NCI-H446 (cell line): ENCODE data around the gene MAPKAPK2.

Source experiments
- DNase-seq, 2 experiments: peaks; one replicate each; lab custom pipeline; 2025; lab: John Stamatoyannopoulos, UW

The MAPKAPK2 gene

DNA sequence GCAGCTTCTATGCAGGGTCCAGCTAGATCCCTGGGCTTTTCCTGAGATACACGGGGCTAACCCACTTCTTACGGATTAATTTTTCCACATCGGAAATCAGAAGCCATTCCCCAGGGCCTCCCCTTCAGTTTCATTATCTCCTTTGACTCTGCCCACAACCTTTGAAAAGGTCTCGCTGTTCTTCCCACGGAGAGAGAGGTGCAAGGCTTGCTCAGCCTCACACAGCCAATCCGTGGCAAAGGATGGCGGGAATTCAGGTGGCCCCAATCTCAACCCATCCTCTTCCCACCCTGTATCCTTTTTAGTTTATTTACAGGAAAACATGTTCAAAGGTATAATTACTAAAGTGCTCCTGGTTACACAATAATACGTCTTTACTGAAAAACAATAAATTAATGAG lies 702 bp upstream of the MAPKAPK2 start:
- DNase-seq: no peak

DNA sequence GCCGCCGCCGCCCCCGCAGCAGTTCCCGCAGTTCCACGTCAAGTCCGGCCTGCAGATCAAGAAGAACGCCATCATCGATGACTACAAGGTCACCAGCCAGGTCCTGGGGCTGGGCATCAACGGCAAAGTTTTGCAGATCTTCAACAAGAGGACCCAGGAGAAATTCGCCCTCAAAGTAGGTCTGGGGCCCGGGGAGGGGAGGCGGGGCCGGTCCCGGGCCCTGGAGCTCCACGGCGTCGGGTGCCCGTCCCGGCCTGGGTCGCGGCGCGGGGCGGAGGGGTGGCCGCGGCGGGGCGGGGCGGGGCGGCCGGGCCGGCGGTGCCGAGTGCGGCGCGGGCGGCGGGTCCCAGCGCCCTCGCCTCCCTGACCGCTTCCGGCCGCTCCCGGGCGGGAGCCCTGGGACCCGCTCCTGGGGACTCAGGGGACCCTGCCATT lies 646 bp downstream of the MAPKAPK2 start:
- no peak for DNase-seq

DNA sequence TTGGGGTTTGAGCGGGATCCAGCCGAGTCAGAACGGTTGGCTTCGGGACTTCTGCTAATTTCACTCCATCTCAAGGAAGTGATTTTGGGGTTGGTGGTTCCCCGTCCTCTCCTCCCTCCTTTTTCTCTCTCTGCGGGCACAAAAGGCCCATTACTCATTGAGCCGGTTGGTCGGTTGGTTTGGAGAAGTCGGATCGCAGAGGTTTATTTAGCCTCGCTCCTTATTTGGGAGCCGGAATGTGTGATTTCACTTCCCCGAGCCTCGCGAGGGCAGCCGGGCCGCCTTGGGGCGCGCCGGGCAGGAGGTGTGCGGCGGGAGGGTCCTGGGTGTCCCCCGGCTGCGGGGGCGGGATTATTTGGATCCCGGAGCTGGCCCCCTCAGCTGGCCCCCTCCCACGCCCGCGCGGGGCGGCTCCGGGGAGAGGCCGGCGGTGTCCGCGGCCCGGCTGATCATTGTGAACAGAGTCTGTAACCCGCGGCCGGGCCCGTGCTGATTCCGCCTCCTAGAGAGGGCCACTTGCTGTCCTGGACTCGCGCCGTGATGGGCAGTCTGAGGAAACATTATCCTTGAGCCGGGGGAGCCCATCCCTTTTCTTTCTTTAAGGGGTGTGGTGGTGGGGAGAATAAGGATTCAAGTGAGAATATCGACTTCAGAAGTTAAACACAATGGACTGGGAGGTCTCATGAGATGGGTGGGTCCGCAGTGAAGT lies 1.2 kb downstream of the MAPKAPK2 start:
- DNase-seq: no peak

DNA sequence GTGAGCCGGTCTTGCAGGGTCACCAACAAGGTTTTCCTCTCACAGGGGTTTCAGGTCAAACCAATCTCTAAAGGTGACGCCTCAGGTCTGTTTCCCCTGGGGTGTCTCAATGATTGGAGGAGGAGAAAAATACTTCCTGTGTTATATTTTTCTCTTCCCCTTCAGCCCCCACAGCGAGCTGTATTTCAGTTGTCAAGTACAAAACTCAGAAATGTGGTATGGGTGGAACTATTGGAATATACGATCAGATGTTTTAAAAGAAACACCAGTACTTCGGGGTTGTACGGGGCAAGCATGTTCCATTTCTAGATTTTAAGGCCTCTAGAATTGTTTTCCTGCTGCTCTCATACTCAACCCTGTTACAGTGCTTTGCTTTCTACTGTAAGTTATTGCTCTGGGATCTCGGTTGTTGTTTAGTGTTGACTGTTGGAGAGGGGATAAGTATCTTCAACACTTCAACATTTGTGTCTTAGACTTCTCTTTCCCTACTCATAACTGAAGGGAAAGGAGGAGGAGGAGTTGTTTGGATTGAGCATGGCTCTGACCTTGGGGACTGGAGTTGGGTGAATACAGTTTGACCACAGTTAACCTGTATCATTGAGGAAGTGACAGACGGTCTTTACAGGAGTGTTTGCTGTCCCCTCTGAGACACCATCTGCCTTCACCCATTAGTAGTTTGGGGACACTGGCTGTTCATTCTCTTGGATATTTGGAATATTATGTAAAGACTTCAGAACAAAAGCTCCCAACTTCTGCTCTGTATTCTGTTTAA lies 2.0 kb downstream of the MAPKAPK2 start:
- DNase-seq: no peak

DNA sequence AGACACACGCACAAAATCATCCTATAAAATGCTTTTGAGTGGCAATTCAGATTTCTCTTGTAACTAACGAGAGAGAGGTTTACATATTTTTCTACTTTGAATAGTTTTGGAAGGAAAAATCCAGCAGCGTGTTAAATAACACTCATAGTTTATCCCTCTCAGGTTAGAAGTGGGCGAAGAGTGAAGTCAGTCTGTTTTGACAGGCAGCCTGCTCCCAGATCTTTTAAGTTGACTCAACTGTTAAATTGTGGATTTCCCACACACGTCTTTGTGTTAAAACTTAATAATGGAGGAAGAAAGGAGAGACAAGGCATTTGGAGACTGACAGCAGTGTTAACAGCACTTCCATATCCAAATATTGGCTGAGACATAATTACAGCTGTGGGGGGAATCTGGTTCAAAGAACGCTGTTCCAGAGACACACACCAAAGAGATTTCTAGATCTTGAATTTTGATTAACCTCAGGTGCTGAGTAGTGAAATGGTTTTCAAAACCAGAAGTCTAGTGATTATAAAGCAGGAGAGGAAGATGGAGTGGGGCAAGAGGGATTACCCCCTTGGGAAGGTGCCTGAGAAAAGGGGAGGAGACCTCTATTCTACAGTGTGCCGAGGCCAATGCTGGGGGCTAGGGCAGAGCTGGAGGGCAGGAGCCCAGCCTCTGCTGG lies 2.7 kb downstream of the MAPKAPK2 start:
- no peak for DNase-seq

DNA sequence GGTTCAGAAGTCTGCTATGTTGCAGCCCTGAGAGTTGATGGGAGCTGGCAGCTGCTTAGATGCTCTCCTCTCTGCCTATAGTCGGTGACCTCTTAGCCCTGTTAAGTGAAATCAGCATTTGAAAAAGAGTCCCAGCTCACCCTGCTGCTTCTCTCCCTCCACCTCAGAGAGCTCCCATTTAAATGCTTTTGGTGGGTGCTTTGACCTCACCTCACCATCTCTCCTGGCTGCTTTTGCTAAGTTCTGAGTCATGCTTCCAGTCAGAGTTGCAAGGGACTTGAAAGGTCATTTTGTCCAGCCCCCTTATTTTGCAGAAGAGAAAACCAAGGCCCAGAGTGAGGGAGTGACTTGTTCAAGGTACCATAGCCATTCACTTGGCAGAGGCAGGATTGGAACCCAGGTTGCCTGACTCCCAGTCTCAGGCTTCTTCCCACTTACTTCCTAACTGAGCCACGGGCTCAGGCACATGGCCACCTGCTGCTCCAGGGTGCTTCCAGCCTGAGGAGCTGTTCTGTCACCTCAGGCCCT lies 3.3 kb downstream of the MAPKAPK2 start:
- no peak for DNase-seq

DNA sequence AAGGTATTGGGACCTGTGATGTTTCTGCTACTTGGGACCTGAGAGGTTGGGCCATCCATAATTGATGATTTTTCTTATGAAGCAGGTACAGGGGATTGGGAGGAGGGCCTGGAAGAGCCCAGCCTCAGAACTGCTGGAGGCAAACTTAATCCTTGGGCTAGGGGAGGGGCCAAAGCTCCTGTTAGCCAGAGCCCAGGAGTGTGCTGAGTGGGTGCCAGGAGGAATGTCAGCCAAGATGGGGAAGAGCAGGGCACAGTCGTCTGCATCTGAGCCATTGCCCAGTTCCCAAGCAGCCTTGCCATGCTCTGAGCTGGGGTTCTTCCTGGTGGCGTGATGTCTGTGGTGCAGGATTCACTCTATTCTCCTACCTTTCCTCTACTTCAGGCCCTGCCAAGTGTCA lies 5.8 kb downstream of the MAPKAPK2 start:
- DNase-seq: peak; percentile 36 to 81

DNA sequence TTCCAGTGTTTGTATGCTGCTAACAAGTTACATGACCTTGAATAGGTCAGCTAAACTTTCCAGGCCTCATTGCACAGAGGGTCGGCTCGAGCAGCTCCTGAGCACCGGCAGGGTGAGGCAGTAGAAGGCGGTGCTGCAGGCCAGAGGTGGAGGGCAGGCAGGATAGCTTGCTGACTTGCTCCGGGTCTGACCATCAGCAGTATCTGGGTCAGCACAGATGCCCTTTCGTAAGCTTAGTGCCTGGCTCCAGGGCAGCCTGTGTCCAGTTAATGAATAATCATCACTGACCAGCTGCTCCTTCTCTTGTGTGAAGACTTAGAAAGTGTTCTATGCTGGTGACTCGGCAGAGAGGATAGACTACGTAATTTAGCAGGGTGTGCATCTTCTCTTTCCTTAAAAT lies 6.9 kb downstream of the MAPKAPK2 start:
- DNase-seq: no peak

DNA sequence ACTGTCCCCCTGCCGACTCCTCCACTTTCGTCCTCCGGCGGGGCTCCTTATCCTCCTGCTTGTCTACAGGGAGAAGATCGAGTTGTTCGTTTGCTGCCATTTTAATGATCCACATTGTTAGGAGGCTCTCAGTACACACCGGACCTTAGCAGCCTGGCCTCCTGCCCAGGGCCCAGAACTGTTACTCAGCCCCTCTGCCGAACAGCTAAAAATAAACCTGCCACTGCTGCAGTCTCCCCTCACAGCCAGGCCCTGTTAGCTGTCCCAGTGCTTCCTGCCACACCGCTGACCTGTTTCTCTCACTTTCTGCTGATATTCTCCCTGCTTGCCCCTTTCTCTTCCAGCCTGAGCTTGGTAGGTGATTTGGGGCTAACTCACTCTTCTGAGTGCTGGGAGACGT lies 8.3 kb downstream of the MAPKAPK2 start:
- DNase-seq: peak in 1 of 2 experiments; percentile 54

DNA sequence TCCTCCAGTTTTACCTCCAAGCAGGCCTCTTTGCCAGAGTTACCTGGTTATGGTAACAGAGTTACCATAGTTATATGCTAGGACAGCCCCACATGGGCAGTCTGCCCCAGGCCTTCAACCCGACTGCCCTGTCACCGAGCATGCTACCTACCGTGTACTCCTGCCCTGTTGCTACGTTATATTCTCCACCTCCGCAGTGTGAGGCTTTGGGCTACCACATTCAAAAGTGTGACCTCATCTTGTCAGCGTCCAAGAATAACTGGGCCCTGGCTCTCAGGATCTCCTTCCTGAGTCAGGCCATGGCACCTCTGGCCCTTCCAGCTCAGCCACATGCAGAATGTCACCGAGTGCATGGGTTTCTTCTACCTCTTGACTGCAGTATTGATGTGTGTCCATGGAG lies 8.9 kb downstream of the MAPKAPK2 start:
- DNase-seq: no peak

DNA sequence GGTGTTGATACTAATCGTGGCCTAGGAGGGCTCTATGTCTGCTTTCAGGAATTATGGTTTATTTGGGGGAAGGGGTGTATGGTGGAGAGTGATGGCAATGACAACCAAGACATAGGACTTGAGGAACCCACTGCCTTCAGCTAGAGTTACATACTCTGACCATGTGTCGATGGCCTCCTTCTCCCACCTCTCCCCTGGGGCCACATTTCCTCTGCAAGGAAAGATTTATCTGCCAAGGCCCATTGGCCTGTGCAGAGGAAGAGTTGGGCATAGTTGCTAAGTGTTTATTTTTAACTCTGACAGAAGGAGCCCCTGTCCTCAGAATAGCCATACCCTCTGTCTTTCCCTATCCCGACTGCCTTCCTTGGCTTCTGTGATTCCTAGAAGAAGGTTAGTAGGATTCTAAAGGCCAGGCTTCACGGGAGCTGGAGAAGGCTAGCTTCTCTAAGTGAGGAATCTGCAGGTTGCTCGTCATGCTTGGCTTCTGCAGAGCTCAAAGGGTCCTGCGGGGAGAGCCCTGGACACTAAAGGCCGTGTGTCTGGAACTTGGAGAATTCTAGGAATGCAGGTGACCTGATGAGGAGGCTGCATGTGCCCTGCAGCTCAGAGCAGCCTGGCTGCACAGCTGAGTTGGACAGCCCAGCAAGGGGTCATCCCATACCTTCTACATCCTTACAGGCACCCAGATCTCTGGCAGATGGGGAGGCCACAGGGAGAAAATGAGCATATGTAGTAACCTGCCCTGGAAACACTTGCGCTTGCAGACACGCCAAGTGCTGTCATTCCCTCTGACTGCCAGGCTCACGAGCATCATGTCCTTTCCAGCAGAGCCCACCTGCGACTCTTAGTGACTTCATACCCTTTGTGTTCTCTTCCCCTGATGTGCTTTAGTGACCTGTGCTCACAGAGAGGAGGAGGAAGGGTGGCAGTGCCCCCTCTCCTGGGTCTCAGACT lies 9.7 kb downstream of the MAPKAPK2 start:
- no peak for DNase-seq

DNA sequence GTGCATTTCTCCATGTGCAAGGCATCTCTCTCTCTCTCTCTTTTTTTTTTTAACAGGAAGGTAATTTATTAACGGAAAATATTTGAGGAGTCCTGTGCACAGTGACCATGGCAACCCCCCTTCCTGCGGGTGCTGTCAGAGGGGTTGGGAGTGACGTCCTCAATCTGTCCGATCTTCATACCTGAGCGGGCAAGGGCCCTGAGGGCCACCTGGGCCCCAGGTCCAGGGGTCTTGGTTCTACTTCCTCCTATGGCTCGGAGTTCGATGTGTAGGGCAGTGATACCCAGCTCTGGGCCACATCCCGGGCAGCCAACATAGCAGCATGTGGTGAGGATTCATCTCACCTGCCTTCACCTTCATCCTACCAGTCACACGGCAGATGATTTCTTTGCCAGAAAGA lies 11.0 kb downstream of the MAPKAPK2 start:
- DNase-seq: no peak

DNA sequence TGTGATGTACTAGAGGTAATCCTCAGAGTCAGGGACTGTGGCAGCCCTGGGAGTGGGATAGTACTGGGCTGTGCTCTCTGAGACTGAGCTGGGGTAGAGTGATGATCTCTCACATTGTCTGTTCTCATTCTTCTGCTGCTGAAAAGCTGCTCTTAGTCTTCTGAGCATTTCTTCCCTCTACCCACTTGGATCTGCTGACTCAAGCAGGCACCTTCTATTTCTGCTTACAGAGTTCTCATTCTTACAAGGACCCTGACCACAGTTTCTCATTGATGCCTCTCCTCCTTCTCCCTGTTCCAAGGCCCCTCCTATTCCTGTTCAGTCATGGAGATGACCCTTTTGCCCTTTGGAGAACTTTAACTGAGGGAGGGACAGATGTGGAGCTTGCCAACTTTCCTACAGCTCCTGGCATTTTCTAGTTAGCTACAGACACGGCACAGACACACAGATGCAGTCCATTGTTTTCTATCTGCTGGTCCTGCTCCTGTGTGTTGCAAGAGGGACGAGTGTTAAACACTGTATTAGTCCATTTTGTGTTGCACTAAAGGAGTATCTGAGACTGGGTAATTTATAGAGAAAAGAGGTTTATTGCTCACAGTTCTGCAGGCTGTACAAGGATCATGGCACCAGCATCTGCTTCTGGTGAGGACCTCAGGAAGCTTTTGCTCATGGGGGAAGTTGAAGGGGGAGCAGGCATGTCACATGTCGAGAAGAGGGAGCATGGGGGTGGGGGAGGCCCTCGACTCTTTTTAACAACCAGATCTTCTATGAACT lies 12.3 kb downstream of the MAPKAPK2 start:
- DNase-seq: no peak

DNA sequence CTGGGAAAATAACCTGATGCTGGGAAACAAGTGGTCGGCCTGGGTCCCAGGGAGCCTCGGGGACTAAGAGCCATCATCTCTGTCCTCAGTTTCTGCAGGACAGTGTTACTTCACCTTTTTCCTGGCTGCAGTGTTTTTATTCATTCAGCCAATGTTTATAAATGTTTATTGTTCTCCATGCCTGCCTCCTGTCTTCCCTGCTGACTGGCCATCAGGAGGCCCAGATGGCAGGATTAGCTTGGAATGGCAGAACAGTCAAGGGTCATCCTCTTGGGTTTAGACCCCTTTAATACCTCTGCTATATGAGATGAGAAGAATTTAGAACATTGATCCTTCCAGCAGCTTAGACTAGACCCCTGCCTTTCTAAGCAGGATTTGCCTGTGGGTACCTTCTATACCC lies 13.3 kb downstream of the MAPKAPK2 start:
- no peak for DNase-seq

DNA sequence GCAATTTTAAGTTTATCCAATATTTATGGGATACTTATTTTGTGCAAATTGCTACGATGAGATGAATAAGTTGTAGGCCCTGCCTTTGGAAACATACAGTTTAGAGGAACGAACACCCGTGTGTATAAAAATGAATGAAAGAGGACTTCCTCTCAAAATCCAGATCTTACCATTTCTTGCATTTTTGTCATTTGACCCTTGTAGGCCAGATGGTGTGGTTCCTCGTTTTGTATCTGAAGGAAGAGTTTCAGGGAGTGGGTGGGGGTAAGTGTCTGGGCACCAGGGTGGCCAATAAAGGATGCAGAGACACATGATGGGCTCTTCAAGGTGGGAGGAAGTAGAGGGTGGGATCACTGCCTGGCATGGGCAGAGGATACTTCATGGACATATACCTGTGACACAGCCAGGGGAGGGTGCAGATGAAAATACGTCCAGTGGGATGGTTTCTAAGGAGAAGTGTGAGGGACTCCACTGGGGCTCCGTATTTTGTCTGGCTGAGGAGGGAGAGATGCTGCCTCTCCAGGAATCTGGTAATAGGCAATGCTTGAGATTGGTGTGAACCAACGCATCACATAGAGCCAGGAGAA lies 14.4 kb downstream of the MAPKAPK2 start:
- no peak for DNase-seq

DNA sequence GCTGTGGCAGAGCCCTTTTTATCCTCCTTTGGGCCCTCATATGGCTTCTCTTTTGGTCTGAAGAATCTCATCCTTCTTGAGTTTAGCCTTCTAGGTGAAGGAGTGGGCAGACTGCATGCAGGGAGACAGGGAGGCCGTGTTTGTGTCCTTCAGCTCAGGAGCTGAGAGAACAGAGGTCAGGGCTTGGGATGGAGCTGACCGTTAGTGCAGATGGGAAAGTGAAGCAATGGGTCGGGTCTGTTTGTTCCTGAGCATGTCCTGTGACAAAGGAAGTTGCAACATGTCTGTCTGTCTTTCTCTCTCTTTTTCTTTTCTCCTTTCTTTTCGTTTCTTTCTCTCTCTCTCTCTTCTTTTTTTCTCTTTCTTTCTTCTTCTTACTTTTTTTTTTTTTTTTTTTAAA lies 14.9 kb downstream of the MAPKAPK2 start:
- DNase-seq: no peak

DNA sequence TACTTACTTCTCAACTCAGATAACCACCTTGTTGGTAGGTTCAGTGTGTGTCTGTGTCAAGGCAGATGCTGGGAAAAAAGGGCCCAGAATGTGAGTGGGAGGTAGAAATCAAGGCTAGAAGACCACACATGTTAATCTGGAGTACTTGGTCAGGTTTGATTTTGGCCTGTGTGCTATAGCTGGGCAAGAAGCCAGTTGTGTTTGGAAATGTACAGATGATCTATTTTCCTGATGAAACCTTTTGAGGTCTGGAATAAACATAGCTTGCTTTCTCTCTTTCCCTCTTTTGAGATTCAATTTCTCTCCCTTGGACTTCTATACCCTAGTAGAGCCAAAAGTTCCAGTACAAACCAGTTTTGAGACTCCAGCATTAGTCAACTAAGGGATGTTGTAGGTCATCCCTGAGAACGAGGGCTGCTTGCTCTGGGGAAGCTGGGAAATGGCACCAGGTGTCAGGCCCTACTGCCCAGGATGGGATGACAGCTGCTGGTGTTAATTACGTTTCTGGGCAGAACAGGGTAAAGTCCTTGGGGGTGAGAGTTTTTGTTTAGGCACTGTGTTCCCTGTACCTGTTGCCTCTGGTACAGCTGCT lies 15.8 kb downstream of the MAPKAPK2 start:
- peak in 1 of 2 experiments; percentile 75 for DNase-seq

DNA sequence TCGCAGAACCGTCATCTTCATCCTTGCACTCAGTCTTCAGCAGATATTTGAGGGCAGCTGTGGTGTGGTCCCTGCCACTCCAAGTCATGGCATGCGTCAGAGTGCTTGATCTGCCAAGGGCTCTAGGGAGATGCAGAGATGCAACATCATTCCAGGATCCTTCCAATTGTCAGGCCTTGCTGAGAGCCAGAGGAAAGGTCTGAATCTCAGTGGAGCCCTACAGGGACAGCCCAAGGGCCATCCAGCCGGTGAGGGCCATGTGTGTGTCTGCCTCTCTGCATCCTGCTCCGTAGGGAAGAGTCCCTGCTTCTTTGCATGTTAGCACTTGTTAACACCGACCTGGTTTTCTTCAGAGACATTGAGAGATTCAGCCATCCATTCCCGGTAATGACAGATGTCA lies 17.6 kb downstream of the MAPKAPK2 start:
- DNase-seq: no peak

DNA sequence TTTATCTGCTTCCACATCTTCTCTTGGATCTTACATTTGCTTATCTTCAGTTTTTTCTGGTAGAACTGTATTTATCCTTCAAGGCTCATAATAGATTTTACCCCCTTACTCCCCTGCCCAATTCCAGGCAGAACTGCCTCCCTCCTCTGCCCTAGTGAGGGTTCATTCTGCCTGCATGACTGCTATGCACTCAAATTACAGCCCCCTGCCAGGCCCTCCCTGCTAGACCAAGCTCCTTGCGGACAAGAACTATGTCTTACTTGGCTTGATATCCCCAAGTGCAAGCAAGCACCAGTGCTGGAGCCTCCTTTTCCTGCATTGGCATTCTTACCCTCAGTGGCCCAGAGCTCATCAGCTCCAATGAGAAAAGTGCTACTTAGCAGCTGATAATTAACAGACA lies 18.1 kb downstream of the MAPKAPK2 start:
- DNase-seq: no peak

DNA sequence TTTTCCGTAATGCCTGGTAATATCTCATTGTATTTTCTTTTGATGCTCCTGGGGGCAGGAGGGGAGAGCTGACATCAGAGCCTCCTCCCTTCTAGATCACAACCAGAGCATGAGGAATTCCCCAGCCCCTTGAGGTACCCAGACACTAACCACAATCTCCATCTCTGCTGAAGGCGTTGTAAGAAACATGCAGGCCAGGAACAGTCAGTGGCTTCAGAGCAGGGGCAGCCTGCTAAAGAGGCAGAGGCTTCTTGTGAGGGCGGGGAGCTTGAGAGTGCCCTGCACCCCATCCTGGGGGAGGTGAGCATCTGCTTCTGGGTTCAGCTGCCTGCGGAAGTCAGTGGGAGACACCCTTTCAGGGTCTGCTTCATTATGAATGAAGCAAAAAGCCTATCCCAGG lies 19.0 kb downstream of the MAPKAPK2 start:
- DNase-seq: no peak
